IMR-90 (cell line): ENCODE results near the gene CMSS1.

ENCODE experiments used
- CEBPB ChIP-seq: IDR thresholded peaks from 2 replicates; pipeline ENCODE4 v1.6.1; 2012; ENCODE audit warnings: low read depth, low read length, improper control_type of control experiment
- CHD1 ChIP-seq: IDR thresholded peaks from 2 replicates; pipeline ENCODE4 v1.6.1; 2012; ENCODE audit warnings: low read depth, low read length, improper control_type of control experiment
- CTCF ChIP-seq: conservative IDR thresholded peaks from 2 replicates; pipeline ENCODE4 v1.5.1; 2012; ENCODE audit warnings: mild to moderate bottlenecking, low read depth, low read length, improper control_type of control experiment
- ELK1 ChIP-seq: fragments of 150-350 bp; IDR thresholded peaks from 2 replicates; pipeline ENCODE4 v1.6.1; 2016; ENCODE audit warnings: low read depth, mild to moderate bottlenecking, low read length, moderate library complexity, borderline replicate concordance
- FOS ChIP-seq: fragments of 150-350 bp; IDR thresholded peaks from 2 replicates; pipeline ENCODE4 v1.6.1; 2016; ENCODE audit warnings: low read depth, low read length
- NFE2L2 ChIP-seq: fragments of 150-350 bp; IDR thresholded peaks from 2 replicates; pipeline ENCODE4 v1.6.1; 2016; ENCODE audit warnings: low read depth, mild to moderate bottlenecking, low read length
- POLR2A ChIP-seq: IDR thresholded peaks from 2 replicates; pipeline ENCODE4 v1.6.1; 2012; ENCODE audit warnings: mild to moderate bottlenecking, low read depth, low read length

- no peak for TF ChIP-seq CTCF
- no peak for TF ChIP-seq POLR2A
- TF ChIP-seq CEBPB: no peak
- no peak for TF ChIP-seq ELK1
- TF ChIP-seq CHD1: no peak
- no peak for TF ChIP-seq NFE2L2
- no peak for TF ChIP-seq FOS
Observed at GRCh38 chr3:99883693-99884092, 66.0 kb downstream of the CMSS1 start.
